ENCODE data around the gene C1QTNF1.
"Not testable (repeated sequence)": the region's sequence is repeated elsewhere in the genome, so short reads cannot be mapped to it uniquely, and the experiment has no call there.

Gene C1QTNF1

DNA sequence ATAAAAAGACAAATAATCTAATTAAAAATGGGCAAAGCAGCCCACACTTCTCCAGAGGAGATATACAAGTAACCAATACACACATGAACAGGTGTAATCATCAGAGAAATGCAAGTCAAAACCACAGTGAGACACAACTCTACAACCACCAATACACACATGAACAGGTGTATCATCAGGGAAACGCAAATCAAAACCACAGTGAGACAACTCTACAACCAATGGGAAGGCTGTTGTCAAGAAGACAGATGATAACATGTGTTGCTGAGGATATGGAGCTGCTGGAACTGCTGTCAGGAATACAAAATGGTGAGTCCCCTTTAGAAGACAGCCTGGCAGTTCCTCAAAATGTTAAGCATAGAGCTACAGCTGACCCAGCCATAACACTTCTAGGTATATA lies 28.2 kb downstream of the C1QTNF1 start:
- DNase-seq (ENCODE audit: low read depth in 1 of 2, low spot score in 1 of 2), result no peak

DNA sequence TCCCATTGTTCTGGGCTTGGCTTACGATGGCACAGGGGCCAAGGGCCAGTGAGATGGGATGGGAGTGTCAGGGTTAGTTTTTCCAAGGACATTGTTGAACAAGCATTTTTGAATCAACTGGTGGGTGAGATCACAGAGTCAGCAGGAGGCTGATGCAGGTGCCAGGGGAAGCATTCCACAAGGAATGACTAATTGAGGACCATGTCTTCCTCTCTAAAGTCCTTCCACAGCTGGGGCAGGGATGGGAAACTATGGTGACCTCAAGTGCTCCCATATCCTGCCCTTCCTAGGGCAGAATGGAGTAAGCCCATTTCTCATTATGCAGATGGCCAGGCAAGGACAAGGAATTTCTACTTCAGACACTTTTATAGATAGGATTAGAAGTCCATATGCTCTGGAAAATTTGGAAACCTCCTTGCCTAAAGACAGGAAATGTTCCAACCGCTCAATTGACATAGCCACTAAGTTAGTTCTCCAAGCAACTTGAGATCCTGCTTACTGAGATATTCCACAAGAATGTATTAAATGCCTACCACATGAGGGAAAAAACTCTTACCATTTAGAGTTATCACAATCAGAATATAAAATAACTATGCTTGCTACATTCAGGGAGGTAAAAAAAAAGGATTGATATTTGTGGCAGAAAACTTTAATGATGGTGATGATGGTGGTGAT lies 29.4 kb downstream of the C1QTNF1 start:
- no peak for DNase-seq (ENCODE audit: low read depth in 1 of 2, low spot score in 1 of 2)

DNA sequence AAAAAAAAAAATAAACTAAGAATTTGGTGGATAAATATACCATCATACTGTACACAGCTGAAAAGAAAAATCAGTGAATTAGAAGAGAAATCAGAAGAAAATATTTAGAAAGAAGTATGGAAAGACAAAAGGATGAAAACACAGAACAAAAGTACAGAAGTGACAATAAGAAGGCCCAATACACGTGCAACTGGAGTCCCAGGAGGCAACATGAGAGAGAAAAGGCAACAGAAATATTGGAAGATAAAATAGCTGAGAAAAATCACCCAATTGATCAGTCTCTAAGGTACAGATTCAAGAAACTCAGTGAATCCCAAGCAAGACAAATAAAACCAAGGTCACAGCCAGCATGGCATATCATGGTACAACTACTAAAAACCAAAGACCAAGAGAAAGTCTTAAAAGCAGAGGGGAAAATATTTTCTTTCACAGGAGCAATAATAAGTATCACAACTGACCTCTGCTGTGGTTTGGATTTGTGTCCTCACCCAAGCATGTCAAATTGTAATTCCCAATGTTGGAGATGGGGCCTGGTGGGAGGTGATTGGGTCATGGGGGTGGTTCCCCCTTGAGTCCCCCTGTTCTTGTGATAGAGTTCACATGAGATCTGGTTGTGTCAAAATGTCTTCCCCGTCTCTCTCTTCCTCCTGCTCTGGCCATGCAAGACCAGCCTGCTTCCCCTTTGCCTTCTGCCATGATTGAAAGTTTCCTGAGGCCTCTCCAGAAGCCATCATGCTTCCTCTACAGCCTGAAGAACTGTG lies 30.4 kb downstream of the C1QTNF1 start:
- DNase-seq (ENCODE audit: low read depth in 1 of 2, low spot score in 1 of 2), result no peak

DNA sequence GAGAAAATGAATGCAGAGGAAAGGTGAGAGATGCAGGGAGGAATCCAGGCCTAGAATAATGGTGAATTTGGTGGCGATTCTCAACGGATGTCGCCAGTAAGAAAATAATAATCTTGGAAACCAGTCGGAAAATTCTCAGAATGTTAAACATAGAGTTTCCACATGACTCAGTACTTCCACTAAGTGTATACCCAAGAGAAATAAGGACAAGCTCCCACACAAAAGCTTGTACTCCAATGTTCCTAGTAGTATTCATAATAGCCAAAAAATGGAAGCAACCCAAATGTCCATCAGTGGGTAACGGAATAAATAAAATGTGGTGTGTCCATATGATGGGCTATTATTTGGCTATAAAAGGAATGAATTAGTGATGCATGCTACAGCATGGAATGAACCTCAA lies 31.2 kb downstream of the C1QTNF1 start:
- no peak for DNase-seq (ENCODE audit: low read depth in 1 of 2, low spot score in 1 of 2)

DNA sequence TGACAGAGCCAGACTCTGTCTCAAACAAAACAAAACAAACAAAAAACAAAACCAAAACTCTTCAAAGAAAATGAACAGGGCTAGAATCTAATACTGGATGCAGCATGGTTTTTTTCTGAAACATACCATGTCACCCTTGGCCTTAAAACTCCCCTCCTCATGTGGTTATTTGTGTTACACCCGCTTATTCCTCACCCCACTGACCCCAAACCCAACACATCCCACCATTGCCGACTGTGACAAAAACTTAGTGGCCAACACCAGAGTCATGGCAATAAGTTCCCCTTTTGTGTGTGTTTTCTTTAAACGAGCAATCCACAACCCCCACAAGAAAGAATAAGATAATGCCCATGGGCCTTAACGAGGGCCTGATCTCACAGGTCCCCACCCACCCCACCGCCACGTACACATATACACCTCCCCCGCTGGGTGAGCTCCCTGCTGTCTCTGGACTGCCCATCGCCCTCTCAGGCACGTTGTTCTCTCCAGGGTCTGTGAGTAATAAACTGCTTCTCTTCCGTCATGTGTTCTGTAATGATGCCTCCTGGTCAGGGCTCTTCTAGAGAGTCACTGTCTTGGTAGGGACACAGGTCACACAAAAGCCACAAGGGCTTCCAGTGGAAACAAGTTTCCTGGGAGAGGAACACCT lies 33.9 kb downstream of the C1QTNF1 start:
- no peak for DNase-seq (ENCODE audit: low read depth in 1 of 2, low spot score in 1 of 2)

DNA sequence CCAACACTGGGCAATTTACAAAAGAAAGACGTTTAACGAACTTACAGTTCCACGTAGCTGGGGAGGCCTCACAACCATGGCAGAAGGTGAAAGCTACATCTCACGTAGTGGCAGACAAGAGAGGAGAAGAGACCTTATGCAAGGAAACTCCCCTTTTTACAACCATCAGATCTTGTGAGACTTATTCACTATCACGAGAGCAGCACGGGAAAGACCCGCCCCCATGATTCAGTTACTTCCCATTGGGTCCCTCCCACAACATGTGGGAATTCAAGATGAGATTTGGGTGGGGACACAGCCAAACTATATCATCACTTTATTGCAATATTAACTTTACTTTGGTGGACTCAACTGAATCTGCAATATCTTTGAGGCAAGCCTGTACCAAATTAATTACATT lies 38.7 kb downstream of the C1QTNF1 start:
- DNase-seq (ENCODE audit: low read depth in 1 of 2, low spot score in 1 of 2), result no peak

DNA sequence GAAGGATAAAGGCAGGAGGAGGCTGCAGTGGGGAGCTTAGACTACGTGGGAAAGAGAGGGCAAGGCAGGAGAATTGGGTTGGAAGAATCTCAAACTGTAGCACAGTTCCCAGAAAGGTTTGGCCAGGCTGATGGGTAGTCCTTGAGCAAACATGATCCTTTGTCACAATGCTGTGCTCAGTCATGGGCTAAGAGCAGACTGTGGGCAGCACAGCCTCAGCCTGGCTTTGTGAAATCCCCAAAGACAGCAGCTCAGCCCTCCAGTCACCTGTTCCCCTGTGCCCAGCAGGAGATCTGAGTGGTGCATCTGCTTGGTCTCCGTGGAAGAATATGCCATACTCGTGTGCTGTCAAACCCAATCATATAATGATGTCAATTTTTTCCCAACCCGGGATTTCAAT lies 40.1 kb downstream of the C1QTNF1 start:
- no peak for DNase-seq (ENCODE audit: low read depth in 1 of 2, low spot score in 1 of 2)

DNA sequence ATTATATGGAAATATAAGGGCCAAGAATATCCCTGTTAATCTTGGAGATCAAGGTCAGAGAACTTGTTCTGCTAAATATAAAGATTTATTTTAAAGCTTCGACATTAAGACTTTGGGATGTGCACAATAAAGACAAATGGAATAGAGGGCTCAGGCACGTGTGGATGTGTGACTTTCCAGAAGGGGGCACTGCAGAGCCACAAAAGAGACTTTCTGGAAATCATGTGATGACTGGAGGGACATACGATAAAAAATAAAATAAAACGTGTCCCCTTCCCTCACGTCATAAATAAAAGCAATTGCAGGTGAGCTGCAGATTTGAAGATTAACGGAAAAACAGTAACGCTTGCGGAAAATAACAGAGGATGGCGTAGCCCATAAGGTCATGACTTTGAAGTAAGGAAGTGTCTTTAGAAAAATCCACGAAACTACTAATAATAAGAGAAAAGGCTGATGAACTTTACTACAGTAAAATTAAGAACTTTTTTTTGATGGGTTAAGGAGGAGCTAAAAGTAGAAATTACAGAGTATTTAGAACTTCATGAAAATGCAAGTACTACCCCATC lies 41.2 kb downstream of the C1QTNF1 start:
- peak in 1 of 2 donors; percentile 16 for DNase-seq (ENCODE audit: low read depth in 1 of 2, low spot score in 1 of 2)

DNA sequence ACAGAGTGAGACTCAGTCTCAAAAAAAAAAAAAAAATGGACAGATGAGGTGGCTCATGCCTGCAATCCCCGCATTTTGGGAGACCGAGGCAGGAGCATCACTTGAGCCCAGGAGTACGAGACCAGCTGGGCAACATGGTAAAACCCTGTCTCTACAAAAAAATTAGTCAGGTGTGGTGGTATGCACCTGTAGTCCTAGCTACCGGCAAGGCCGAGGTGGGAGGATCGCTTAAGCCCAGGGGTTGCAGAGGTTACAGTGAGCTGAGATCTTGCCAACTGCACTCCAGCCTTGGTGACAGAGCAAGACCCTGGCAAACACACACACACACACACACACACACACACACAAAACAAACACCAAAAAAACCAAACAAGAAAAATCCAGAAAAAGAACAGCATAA lies 43.0 kb downstream of the C1QTNF1 start:
- DNase-seq (ENCODE audit: low read depth in 1 of 2, low spot score in 1 of 2), result no peak

DNA sequence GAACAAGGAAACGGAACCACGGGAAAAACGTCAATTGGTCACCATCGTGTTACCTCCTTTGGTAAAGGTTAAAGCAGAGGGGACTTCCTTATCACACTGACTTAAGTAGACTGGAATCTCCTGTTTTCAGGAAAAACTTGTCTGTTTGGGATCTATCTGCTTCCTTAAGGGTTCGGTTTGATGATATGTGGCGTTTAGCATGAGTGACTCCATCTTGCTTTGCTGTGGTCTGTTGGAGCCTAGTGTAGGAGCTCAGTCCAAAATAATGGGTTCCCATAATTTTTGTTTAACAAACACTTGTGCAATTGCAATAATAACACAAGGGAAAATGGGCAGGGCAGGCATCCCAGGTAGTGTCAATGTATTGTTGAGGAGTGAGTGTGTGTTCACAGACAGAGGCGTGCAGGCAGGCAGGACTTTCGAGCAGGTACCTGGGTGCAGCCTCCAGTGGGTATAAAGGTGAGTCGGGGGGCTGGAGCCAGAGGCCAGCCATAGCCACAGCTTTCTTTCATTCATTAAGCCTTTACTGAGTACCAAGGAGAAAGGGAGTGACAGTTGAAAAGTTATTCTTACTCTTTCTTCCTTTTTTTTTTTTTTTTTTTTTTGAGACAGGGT lies 46.4 kb downstream of the C1QTNF1 start:
- no peak for DNase-seq (ENCODE audit: low read depth in 1 of 2, low spot score in 1 of 2)

DNA sequence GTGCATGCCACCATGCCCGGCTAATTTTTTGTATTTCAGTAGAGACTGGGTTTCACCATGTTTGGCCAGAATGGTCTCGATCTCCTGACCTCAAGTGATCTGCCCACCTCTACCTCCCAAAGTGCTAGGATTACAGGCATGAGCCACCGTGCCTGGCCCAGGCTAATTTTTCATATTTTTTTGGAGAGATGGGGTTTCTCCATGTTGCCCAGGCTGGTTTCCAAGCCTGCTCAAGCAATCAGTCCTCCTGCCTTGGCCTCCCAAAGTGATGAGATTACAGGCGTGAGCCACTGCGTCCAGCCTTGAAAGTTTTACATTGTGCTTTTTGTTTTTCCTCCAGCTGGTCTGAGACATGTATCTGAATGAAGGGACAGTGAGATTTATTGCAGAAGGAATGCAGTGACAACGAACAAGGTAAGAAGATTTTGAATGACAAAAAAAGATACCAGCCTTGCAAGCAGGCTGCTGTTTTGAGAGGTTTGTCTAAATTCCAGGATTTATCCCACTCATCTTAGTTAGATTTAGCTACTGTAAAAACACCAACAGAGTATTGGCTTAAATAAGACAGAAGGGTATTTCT lies 47.3 kb downstream of the C1QTNF1 start:
- no peak for DNase-seq (ENCODE audit: low read depth in 1 of 2, low spot score in 1 of 2)

DNA sequence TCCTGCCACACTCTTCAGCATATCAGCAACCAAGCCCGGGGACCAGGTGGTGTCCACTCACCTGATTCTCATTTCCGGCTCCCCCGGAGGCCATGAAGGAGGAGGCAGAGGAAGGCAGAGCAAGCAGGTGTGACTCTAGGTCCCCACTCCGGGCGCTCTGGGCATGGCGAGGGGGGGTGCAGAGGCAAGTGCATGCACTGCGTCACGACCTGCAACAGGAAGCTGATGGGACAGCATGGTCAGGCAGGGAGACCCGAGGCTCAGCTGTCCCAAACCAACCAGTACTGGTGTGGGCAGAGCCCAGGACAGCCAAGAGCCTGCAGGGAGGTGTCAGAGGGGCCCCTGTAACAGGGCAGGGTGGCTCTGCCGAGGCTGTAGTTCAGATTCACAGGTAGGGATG lies 48.6 kb downstream of the C1QTNF1 start:
- DNase-seq (ENCODE audit: low read depth in 1 of 2, low spot score in 1 of 2), result no peak

DNA sequence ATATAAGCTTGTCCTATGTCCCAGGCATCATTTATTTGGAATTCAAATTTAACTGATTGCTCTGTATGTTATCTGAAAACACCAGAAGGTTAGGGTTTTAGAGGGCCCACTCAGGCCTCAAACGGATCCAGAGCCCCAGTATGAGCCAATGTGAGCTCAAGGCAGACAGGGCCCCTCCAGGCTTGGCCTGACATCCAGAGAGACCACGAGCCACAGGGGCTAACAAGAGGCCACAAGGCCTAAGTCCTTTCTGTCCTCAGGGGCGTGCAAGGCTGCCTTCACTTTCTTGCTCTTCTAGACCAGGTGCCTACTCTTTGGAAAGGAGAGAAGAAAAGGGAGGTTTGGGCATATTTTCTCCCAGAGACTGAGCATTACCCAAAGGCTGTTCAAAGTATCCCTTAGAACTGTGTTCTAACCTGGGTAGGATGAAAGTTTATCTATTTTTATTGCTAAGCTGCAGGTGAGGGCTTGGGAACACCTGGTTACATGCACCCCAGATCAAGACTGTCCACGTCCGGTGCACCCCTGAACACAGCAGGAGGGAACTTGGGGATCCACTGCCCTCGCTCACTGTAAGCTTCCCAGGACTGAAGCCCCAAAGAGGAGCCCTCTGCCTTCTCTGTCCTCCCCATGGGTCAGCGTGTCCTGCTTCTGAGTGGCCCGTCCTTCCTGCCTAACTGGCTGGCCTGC lies 49.2 kb downstream of the C1QTNF1 start:
- DNase-seq (ENCODE audit: low read depth in 1 of 2, low spot score in 1 of 2), result no peak

DNA sequence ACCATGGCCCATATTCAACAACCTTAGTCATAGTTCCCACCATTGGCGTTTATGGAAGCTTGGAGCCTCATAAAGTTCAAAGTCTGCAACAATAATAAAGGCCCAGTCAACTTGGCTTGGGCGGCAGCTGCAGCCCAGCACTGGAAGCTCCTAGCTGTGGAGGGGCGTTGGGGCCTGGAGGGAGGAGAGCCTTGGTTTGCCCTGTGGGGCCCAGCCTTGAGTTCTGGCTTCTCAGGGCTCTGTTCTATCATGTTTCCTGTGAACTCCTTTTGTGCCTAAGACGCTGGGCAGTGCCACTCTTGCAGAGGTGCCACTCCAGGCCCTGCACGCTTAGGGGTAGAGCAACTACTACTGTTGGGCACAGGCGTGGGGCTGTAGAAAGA lies 49.7 kb downstream of the C1QTNF1 start:
- no peak for DNase-seq (ENCODE audit: low read depth in 1 of 2, low spot score in 1 of 2)

DNA sequence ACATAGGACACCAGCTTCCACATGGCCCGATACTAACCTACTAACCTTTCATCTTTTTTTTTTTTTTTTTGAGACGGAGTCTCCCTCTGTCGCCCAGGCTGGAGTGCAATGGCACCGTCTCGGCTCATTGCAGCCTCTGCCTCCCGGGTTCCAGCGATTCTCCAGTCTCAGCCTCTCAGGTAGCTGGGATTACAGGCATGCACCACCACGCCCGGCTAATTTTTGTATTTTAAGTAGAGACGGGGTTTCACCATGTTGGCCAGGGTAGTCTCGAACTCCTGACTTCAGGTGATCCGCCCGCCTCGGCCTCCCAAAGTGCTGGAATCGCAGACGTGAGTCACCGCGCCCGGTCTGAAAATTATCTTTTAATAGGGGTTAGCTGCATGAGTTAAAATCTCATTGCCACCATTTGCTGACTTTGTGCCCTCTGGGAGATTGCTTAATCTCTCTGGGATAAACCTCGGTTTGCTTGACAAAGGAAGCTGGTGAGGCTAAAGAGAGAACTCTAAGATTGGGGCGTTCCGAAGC lies 50.2 kb downstream of the C1QTNF1 start:
- DNase-seq (ENCODE audit: low read depth in 1 of 2, low spot score in 1 of 2), result not testable (repeated sequence)

DNA sequence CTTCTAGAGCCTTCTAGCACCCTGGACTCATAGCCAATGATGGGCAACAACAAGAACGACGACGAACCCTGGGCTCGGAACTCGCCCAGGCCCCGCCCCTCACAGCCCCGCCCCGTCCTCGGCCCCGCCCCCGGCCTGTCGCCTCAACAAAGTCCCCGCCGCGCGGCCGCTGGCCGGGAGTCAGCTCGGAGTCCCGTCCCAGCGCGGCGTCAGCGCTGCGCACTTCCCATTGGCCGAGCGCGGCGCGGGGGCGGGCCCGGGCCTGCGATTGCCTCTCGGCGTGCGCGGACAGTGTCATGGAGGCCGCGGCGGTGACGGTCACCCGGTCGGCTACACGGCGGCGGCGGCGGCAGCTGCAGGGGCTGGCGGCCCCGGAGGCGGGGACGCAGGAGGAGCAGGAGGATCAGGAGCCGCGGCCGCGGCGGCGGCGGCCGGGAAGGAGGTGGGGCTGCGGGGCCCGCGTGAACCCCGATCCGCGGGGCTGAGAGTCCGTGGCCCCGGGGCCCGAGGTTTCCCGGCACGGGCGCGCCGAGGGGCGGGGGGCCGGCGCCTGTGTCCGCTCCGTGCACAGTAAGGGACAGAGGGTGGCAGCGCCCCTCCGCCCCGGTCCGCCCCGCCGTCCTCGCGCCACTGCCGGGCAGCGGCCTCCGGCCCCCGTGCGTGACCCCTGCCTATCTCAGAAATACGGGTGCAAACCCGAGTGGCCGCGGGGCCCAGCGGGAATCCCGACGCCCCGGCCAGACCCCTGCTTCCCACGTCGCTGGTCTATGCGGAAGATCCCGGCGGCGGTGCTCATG lies 50.9 kb downstream of the C1QTNF1 start, which contains the start of gene ENGASE:
Gene ENGASE, plus strand, starts transcription at position 176 of the 797 bp plus-strand sequence. Its CDS starts 121 bp downstream, at position 297.
- DNase-seq (ENCODE audit: low read depth in 1 of 2, low spot score in 1 of 2), result peak; percentile 79 to 87

DNA sequence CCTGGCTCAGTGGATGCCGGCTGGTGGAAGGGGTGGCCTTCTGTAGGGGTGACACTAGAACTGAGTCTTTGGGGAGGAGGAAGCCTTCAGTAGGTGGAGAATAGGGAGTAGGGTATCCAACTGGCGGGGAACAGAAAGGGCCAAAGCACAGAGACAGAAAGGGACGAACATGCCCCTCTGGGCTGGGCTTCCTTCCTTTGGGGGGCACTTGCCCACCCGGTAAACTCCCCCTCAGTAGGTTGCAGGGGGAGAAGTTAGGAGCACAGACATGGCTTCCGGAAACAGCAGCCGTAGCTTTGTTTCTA lies 51.4 kb downstream of the C1QTNF1 start:
- DNase-seq (ENCODE audit: low read depth in 1 of 2, low spot score in 1 of 2), result no peak

DNA sequence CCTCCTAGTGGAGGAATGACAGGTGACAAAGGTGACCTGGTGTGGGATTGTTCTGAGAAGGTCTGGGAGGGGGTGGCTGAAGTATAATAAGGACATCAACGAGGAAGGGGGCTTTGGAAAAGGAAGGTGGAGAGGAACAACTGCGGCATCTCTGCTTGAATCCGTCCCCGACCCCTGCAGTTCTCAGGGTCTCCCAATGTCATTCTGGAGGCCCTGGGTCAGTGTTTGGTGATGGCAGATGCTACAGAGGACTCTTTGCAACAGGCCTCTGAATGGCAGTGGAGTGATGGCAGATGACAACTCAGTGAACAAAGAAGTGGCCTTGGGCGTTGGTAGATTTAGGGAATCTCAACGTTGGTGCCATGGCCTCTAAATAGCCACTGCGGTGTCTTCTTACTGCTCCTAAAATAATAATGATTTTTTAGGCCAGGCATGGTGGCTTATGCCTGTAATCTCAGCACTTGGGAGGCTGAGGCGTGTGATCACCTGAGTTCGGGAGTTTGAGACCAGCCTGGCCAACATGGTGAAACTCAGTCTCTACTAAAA lies 52.0 kb downstream of the C1QTNF1 start:
- no peak for DNase-seq (ENCODE audit: low read depth in 1 of 2, low spot score in 1 of 2)

DNA sequence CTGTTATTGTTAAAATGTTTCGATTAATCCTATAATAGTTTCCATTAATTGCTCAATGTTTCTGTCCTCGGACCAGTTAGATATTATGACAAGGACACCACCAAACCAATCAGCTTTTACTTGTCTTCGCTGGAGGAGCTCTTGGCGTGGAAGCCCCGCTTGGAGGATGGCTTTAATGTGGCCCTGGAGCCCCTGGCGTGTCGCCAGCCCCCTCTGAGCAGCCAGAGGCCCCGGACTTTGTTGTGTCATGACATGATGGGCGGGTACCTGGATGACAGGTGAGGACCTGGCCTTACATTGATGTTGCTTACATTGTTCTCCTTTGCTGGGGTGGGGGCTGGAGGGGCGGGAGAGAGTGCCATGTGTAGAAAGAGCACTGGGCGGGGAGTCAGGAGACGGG lies 53.6 kb downstream of the C1QTNF1 start:
- no peak for DNase-seq (ENCODE audit: low read depth in 1 of 2, low spot score in 1 of 2)
